Testis (tissue), 2 donors: ENCODE measurements around the gene ELOA2.
"Not testable (repeated sequence)": the region's sequence is repeated elsewhere in the genome, so short reads cannot be mapped to it uniquely, and the experiment has no call there.

Experiments
- POLR2A ChIP-seq: fragments of 450-650 bp; IDR thresholded peaks from one replicate; pipeline ENCODE4 v1.6.1; 2017; ENCODE audit warnings: antibody characterized with exemption, mild to moderate bottlenecking, moderate library complexity
- TF ChIP-seq, protein P1 (sequence below), 3 experiments: fragments of 450-650 bp in 2 of 3; fragments of 200-600 bp in 1 of 3; sonication (generic) in 1 of 3; IDR thresholded peaks; one replicate each; pipeline ENCODE4 v1.5.1; 2016 to 2019; ENCODE audit warnings: antibody characterized with exemption in 3 of 3, mild to moderate bottlenecking in 2 of 3, moderate library complexity in 1 of 3

DNA sequence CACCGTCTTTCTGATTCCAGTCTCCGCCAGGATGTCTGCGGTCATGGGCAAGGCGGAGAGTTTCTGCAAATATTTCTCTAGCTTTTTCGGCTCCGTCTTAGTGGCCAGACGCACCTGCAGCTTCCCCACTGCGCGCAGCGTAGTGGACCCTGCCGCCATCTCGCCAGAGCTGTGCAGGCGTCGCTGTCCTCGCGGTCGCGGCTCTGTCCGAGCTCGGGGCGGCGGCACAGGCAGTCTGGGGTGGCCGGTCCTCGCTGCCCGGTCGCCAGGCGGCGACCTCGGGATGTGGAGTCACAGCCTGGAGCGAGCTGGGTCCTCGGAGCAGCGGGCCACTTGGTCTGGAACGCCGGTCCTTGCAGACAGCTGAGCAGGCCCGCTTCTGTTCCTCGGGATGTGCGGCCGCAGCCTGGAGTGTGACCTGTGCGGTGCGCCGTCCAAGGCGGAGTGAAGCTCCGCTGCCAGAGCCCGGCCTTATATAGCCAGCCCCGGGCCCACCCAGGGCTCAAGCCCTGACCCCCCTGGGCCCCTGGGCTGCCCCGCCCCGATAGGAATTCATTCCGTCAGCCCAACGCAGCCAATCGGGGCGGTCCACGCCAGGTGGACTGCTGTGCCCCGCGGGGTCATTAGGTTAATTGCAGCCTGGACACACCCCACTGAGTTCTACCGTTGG is 5.6 kb downstream of the ELOA2 start:
- TF ChIP-seq, protein P1, sequence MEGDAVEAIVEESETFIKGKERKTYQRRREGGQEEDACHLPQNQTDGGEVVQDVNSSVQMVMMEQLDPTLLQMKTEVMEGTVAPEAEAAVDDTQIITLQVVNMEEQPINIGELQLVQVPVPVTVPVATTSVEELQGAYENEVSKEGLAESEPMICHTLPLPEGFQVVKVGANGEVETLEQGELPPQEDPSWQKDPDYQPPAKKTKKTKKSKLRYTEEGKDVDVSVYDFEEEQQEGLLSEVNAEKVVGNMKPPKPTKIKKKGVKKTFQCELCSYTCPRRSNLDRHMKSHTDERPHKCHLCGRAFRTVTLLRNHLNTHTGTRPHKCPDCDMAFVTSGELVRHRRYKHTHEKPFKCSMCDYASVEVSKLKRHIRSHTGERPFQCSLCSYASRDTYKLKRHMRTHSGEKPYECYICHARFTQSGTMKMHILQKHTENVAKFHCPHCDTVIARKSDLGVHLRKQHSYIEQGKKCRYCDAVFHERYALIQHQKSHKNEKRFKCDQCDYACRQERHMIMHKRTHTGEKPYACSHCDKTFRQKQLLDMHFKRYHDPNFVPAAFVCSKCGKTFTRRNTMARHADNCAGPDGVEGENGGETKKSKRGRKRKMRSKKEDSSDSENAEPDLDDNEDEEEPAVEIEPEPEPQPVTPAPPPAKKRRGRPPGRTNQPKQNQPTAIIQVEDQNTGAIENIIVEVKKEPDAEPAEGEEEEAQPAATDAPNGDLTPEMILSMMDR (IDR thresholded peaks at IDR 0.05), result not testable (repeated sequence)
- not testable (repeated sequence) for TF ChIP-seq POLR2A
